Neural cell (in vitro differentiated cells): ENCODE data around the gene FNDC7. TPM values are rescaled to one million over a fixed set of nuclear protein-coding genes. Genes with fewer than 3 reads are reported as not detected.
"Not testable (repeated sequence)": the region's sequence is repeated elsewhere in the genome, so short reads cannot be mapped to it uniquely, and the experiment has no call there.

Source experiments
- H2AFZ ChIP-seq: fragments of 200-600, 300-800 bp; sonication (generic), shearing (Covaris generic); 2 replicates; pipeline ENCODE4 v1.6.0; 2014; ENCODE audit warnings: low read depth, mild to moderate bottlenecking, antibody characterized with exemption, low read length, moderate library complexity
- H3F3A ChIP-seq: fragments of 200-600 bp; shearing (Covaris generic); 2 replicates; pipeline ENCODE4 v1.6.1; 2016; ENCODE audit warnings: mild to moderate bottlenecking, moderate library complexity, mixed read lengths, antibody characterized with exemption, low read length; ENCODE audit not compliant: insufficient read depth, poor library complexity, severe bottlenecking
- H3K27ac ChIP-seq: fragments of 200-600, 300-800 bp; sonication (generic), shearing (Covaris generic); 2 replicates; pipeline ENCODE4 v1.5.1; 2014; ENCODE audit warnings: mild to moderate bottlenecking, low read length, moderate library complexity
- H3K27me3 ChIP-seq: fragments of 300-800, 200-600 bp; sonication (generic), shearing (Covaris generic); 2 replicates; pipeline ENCODE4 v1.6.0; 2014; ENCODE audit warnings: mild to moderate bottlenecking, low read depth, low read length, moderate library complexity; ENCODE audit not compliant: insufficient read depth
- H3K36me3 ChIP-seq: fragments of 300-800, 200-600 bp; sonication (generic), shearing (Covaris generic); 2 replicates; pipeline ENCODE4 v1.5.1; 2014; ENCODE audit warnings: mild to moderate bottlenecking, antibody characterized with exemption, low read length, moderate library complexity; ENCODE audit not compliant: insufficient read depth
- H3K4me2 ChIP-seq: fragments of 300-800, 200-600 bp; sonication (generic), shearing (Covaris generic); 2 replicates; pipeline ENCODE4 v1.6.0; 2014; ENCODE audit warnings: mild to moderate bottlenecking, low read length
- H3K4me3 ChIP-seq: fragments of 300-800, 200-600 bp; sonication (generic), shearing (Covaris generic); 2 replicates; pipeline ENCODE4 v1.5.1; 2014; ENCODE audit warnings: mild to moderate bottlenecking, low read length, moderate library complexity
- H3K79me2 ChIP-seq: fragments of 200-600 bp; shearing (Covaris generic); replicated peaks from 2 replicates; pipeline ENCODE4 v1.6.0; 2014; ENCODE audit warnings: mild to moderate bottlenecking, low read length, moderate library complexity; ENCODE audit not compliant: insufficient read depth
- H3K9ac ChIP-seq: fragments of 300-800, 200-600 bp; sonication (generic), shearing (Covaris generic); 2 replicates; pipeline ENCODE4 v1.6.1; 2016; ENCODE audit warnings: mild to moderate bottlenecking, low read length, mixed read lengths
- H3K9me2 ChIP-seq: fragments of 200-600 bp; shearing (Covaris generic); 2 replicates; pipeline ENCODE4 v1.6.1; 2016; ENCODE audit warnings: mild to moderate bottlenecking, low read length, mixed read lengths; ENCODE audit not compliant: insufficient read depth
- H3K9me3 ChIP-seq: fragments of 200-600, 300-800 bp; sonication (generic), shearing (Covaris generic); 2 replicates; pipeline ENCODE4 v1.6.1; 2016; ENCODE audit warnings: mild to moderate bottlenecking, mixed run types, low read length, moderate library complexity, mixed read lengths
- H4K20me1 ChIP-seq: fragments of 200-600 bp; shearing (Covaris generic); 2 replicates; pipeline ENCODE4 v1.6.1; 2016; ENCODE audit warnings: mild to moderate bottlenecking, mixed run types; ENCODE audit not compliant: insufficient read depth
- CTCF ChIP-seq: fragments of 450-650 bp; IDR thresholded peaks from 2 replicates; pipeline ENCODE4 v1.5.1; 2014; ENCODE audit warnings: antibody characterized with exemption, mild to moderate bottlenecking, moderate library complexity; ENCODE audit not compliant: poor library complexity, severe bottlenecking
- EP300 ChIP-seq: fragments of 450-650 bp; conservative IDR thresholded peaks from 2 replicates; pipeline ENCODE4 v1.6.1; 2014; ENCODE audit warnings: antibody characterized with exemption, mild to moderate bottlenecking, moderate library complexity; ENCODE audit not compliant: poor library complexity, severe bottlenecking
- EZH2 ChIP-seq: fragments of 200-600, 300-800 bp; shearing (Covaris generic), sonication (generic); IDR thresholded peaks from 2 replicates; pipeline ENCODE4 v1.6.1; 2014; ENCODE audit warnings: antibody characterized with exemption, low read length, borderline replicate concordance, mild to moderate bottlenecking; ENCODE audit not compliant: insufficient read depth, poor library complexity, severe bottlenecking
- MXI1 ChIP-seq: fragments of 450-650 bp; conservative IDR thresholded peaks from 2 replicates; pipeline ENCODE4 v1.6.1; 2014; ENCODE audit warnings: antibody characterized with exemption, mild to moderate bottlenecking; ENCODE audit not compliant: poor library complexity, severe bottlenecking
- POLR2AphosphoS5 ChIP-seq: IDR thresholded peaks from 2 replicates; pipeline ENCODE4 v1.6.1; 2012
- RAD21 ChIP-seq: fragments of 450-650 bp; conservative IDR thresholded peaks from 2 replicates; pipeline ENCODE4 v1.6.1; 2014; ENCODE audit warnings: antibody characterized with exemption, mild to moderate bottlenecking, moderate library complexity
- REST ChIP-seq: IDR thresholded peaks from 2 replicates; pipeline ENCODE4 v1.6.1; 2012; ENCODE audit warnings: borderline replicate concordance
- SMC3 ChIP-seq: fragments of 450-650 bp; conservative IDR thresholded peaks from 2 replicates; pipeline ENCODE4 v1.6.1; 2014; ENCODE audit warnings: antibody characterized with exemption, mild to moderate bottlenecking, moderate library complexity; ENCODE audit not compliant: poor library complexity
- TAF1 ChIP-seq: IDR thresholded peaks from 2 replicates; pipeline ENCODE4 v1.6.1; 2012; ENCODE audit warnings: low read depth
- polyA plus RNA-seq: library from polyadenylated mRNA; depleted of rRNA; stranded (reverse); fragments of >200 nt; gene quantifications from 2 replicates; pipeline ENCODE4 v1.2.3, GENCODE V29; 2014

The FNDC7 gene
- polyA plus RNA-seq, 1 donor from 2014 or later, result not detected

- no peak overlapping the region for H2AFZ ChIP-seq
- H3K79me2 ChIP-seq, result no peaks in the 10 kb centered on the region
These were observed 33.0 kb upstream of the FNDC7 start for GRCh38 chr1:108679586-108680213.

GRCh38 chr1:108681701-108682100 is 31.0 kb upstream of the FNDC7 start:
- H3K9me3 ChIP-seq, H4K20me1 ChIP-seq, H3K9me2 ChIP-seq, H3K4me2 ChIP-seq, H2AFZ ChIP-seq, H3K9ac ChIP-seq, H3K36me3 ChIP-seq, H3K27ac ChIP-seq, H3K79me2 ChIP-seq, H3K27me3 ChIP-seq, H3F3A ChIP-seq, H3K4me3 ChIP-seq: not testable (repeated sequence)

More at GRCh38 chr1:108679586-108680213, 33.0 kb upstream of the FNDC7 start:
- no peak for TF ChIP-seq EP300
- Histone ChIP-seq H3K9me2 (no peaks in the 10 kb centered on the region), H3F3A (no peaks in the 10 kb centered on the region), H4K20me1 (no peaks in the 10 kb centered on the region), H3K36me3 (no peaks in the 10 kb centered on the region), H3K9me3 (no peaks in the 10 kb centered on the region), H3K27ac (no peak overlapping the region), H3K4me3 (no peak overlapping the region), H3K4me2 (no peak overlapping the region), H3K27me3 (no peaks in the 10 kb centered on the region), H3K9ac (no peak overlapping the region)

GRCh38 chr1:108685529-108685928 is 27.2 kb upstream of the FNDC7 start:
- H3K9ac ChIP-seq, result no peak overlapping the region

More at GRCh38 chr1:108685529-108685928, 27.2 kb upstream of the FNDC7 start:
- H3K27ac ChIP-seq, result no peak overlapping the region
- H3F3A ChIP-seq, result no peaks in the 10 kb centered on the region
- H3K4me2 ChIP-seq, result no peak overlapping the region
- H3K9me2 ChIP-seq, result no peaks in the 10 kb centered on the region
- no peaks in the 10 kb centered on the region for H4K20me1 ChIP-seq
- no peak for TF ChIP-seq EP300
- TF ChIP-seq REST, result no peak
- TF ChIP-seq CTCF, result no peak
- no peak for TF ChIP-seq RAD21
- TF ChIP-seq EZH2, result no peak
- no peak for TF ChIP-seq TAF1
- no peak for TF ChIP-seq SMC3
- no peak for TF ChIP-seq POLR2AphosphoS5
- TF ChIP-seq MXI1, result no peak
- no peak overlapping the region for H3K4me3 ChIP-seq
- H3K27me3 ChIP-seq, result no peaks in the 10 kb centered on the region
- no peaks in the 10 kb centered on the region for H3K9me3 ChIP-seq
- no peaks in the 10 kb centered on the region for H3K36me3 ChIP-seq
- H3K79me2 ChIP-seq, result no peaks in the 10 kb centered on the region
- H2AFZ ChIP-seq, result no peak overlapping the region
